HepG2 (cell line): ENCODE measurements around the gene INTS3.

Experiments used
- EP300 ChIP-seq, 3 experiments: sonication (generic) in 1 of 3; formaldehyde crosslinking in 1 of 3; IDR thresholded peaks; 2 replicates each; pipeline versions ENCODE4 v1.5.1 to v1.6.1; 2011 to 2020; ENCODE audit warnings: low read depth in 2 of 3, low read length in 2 of 3, borderline replicate concordance in 1 of 3, improper control_type of control experiment in 1 of 3, mild to moderate bottlenecking in 1 of 3, missing genetic modification reagents in 1 of 3, moderate library complexity in 1 of 3
- LRRFIP1 ChIP-seq: sonication (generic); formaldehyde crosslinking; conservative IDR thresholded peaks from 2 replicates; pipeline ENCODE4 v1.4.0; 2020; ENCODE audit warnings: missing genetic modification reagents
- MAFK ChIP-seq, 2 experiments: IDR thresholded peaks in 1 of 2; conservative IDR thresholded peaks in 1 of 2; 2 replicates each; pipeline ENCODE4 v1.6.1; 2011; ENCODE audit warnings: improper control_type of control experiment in 2 of 2, low read length in 2 of 2
- MXI1 ChIP-seq: IDR thresholded peaks from 3 replicates; pipeline ENCODE4 v1.6.1; 2012; ENCODE audit warnings: low read depth, low read length, inconsistent platforms, borderline replicate concordance
- NBN ChIP-seq: fragments of 450-650 bp; conservative IDR thresholded peaks from 2 replicates; pipeline ENCODE4 v1.6.1; 2017
- NFYB ChIP-seq: sonication (generic); formaldehyde crosslinking; IDR thresholded peaks from 2 replicates; pipeline ENCODE4 v1.4.0; 2020; ENCODE audit warnings: missing genetic modification reagents
- POLR2AphosphoS5 ChIP-seq: IDR thresholded peaks from 2 replicates; pipeline ENCODE4 v1.6.1; 2012; ENCODE audit warnings: low read depth, low read length
- SIN3B ChIP-seq: fragments of 150-350 bp; IDR thresholded peaks from 2 replicates; pipeline ENCODE4 v1.6.1; 2014; ENCODE audit warnings: low read length
- ZNF546 ChIP-seq: sonication (generic); formaldehyde crosslinking; conservative IDR thresholded peaks from 2 replicates; pipeline ENCODE4 v1.8.1; 2023; ENCODE audit warnings: mild to moderate bottlenecking, missing genetic modification reagents
- ZSCAN30 ChIP-seq: sonication (generic); formaldehyde crosslinking; IDR thresholded peaks from 2 replicates; pipeline ENCODE4 v1.5.0; 2020; ENCODE audit warnings: mild to moderate bottlenecking, missing genetic modification reagents

DNA sequence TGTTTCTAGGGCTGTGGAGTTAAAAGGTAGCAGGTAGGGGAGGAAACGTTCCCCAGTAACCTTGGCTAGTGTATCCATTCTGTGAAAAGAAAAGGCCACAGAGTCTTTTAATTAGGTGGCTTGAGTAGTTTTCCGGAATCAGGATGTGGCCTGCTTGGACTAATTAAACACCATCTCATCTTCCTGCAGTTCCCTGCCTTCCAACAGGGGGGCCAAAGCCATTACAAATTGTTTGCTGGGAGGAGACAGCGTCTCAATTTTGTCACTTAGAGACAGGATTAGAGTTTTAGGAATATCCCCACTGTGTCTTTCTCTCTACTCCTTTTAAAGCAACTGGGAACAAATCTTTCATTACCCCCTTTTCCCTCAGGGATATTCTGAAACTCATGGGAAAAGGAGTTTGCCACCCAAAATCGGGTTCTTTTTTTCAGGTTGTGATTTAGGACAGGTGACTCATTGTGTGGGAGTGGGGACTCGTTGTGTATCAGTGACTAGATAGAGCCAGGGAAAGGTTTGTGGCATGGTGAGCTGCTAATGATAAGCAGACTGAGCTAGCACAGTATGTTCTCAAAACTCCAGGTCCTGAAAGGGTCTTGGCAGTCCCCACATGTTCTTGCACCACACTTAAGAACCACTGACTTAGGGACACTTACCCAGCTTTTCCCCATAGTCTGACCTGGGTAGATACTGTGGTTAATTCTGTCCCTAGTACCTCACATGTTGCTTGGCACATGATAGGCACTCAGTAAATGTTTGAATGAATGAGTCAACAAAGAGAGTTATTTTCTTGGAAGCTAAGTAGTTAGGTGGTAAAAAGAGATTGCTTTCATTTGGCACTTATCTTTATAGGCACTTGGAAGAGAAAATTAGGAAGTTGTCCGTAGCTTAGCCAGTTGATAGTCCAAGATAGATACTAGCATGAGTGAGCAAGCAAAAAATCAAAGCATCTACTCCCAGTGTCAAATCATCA lies 22.5 kb downstream of the INTS3 start:
- no peak for TF ChIP-seq LRRFIP1 (CRISPR knock-in tag)
- TF ChIP-seq NFYB (CRISPR knock-in tag), result no peak
- no peak for TF ChIP-seq ZSCAN30 (CRISPR knock-in tag)
- TF ChIP-seq EP300 (IDR thresholded peaks at IDR 0.05; ENCODE audit: low read depth in 2 of 2, low read length in 2 of 2), result no peak
- TF ChIP-seq EP300 (CRISPR knock-in tag; IDR thresholded peaks at IDR 0.05; ENCODE audit: borderline replicate concordance), result no peak
- TF ChIP-seq SIN3B, result no peak
- TF ChIP-seq ZNF546 (CRISPR knock-in tag), result no peak
- no peak for TF ChIP-seq POLR2AphosphoS5
- no peak for TF ChIP-seq NBN
- TF ChIP-seq MAFK (conservative IDR thresholded peaks at IDR 0.05 in 1 of 2, IDR thresholded peaks at IDR 0.05 in 1 of 2; ENCODE audit: low read length in 2 of 2), result no peak
- TF ChIP-seq MXI1, result no peak
